GM12878 (cell line): Measurements from ENCODE around the gene HSFX4.
"Not testable (repeated sequence)": the region's sequence is repeated elsewhere in the genome, so short reads cannot be mapped to it uniquely, and the experiment has no call there.

Experiments
- BCL11A ChIP-seq: IDR thresholded peaks from 2 replicates; pipeline ENCODE4 v1.6.1; 2011; ENCODE audit warnings: low read depth, low read length
- POLR2A ChIP-seq: IDR thresholded peaks from 2 replicates; pipeline ENCODE4 v1.6.1; 2011; ENCODE audit warnings: low read depth, mild to moderate bottlenecking, low read length
- POLR2AphosphoS5 ChIP-seq: IDR thresholded peaks from 2 replicates; pipeline ENCODE4 v1.6.1; 2011; ENCODE audit warnings: mild to moderate bottlenecking, low read length, inconsistent platforms
- POU2F2 ChIP-seq: IDR thresholded peaks from 3 replicates; pipeline ENCODE4 v1.6.1; 2011; ENCODE audit warnings: low read depth, mild to moderate bottlenecking, low read length, borderline replicate concordance
- ZNF207 ChIP-seq: fragments of 450-650 bp; IDR thresholded peaks from 2 replicates; pipeline ENCODE4 v1.6.1; 2014; ENCODE audit warnings: antibody characterized with exemption, mild to moderate bottlenecking, borderline replicate concordance

GRCh38 chrX:149927964-149928258 lies 1.5 kb upstream of the HSFX4 start:
- not testable (repeated sequence) for TF ChIP-seq POLR2A, ZNF207, POU2F2, POLR2AphosphoS5, BCL11A
